ENCODE data around the gene IGF2.

IGF2 gene

DNA sequence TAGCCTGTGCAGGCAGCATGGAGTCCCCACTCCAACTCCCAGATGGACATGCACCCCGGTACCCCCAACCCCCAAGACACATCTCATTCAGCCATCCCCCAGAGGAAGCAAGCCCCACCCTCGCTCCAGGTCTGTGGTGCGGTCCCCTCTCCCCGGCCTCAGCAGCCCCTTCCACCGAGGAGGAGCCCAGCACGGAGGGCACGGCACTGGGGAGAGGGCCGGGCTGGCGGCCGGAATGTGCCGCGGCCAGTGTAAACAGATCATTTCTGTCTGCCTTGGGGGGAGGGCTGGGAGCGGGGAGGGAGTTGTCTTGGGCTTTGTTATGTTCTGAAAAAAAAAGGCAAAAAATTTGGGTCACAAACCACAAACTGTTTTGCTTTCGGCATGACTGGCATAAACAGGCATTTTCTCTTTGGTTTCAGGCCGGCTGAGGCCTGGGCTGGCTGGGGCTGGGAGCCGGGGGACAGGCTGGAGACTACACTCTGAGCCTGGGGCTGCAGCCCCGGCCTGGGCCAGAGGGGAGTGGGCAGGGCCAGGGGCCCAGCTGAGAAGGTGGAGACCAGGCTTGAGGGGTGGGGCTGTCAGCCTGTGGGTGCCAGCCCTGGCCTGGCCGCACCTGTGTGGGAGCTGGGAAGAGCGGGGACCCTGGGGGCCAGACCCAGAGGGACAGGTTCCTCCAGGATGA lies 16.8 kb downstream of the IGF2 start:
- no peak for ATAC-seq
- TF ChIP-seq, protein P1, sequence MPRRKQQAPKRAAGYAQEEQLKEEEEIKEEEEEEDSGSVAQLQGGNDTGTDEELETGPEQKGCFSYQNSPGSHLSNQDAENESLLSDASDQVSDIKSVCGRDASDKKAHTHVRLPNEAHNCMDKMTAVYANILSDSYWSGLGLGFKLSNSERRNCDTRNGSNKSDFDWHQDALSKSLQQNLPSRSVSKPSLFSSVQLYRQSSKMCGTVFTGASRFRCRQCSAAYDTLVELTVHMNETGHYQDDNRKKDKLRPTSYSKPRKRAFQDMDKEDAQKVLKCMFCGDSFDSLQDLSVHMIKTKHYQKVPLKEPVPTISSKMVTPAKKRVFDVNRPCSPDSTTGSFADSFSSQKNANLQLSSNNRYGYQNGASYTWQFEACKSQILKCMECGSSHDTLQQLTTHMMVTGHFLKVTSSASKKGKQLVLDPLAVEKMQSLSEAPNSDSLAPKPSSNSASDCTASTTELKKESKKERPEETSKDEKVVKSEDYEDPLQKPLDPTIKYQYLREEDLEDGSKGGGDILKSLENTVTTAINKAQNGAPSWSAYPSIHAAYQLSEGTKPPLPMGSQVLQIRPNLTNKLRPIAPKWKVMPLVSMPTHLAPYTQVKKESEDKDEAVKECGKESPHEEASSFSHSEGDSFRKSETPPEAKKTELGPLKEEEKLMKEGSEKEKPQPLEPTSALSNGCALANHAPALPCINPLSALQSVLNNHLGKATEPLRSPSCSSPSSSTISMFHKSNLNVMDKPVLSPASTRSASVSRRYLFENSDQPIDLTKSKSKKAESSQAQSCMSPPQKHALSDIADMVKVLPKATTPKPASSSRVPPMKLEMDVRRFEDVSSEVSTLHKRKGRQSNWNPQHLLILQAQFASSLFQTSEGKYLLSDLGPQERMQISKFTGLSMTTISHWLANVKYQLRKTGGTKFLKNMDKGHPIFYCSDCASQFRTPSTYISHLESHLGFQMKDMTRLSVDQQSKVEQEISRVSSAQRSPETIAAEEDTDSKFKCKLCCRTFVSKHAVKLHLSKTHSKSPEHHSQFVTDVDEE (CRISPR knock-in tag; IDR thresholded peaks at IDR 0.05) = no peak
- TF ChIP-seq ESRRG (CRISPR knock-in tag; IDR thresholded peaks at IDR 0.05) = no peak
- no peak for TF ChIP-seq PATZ1 (CRISPR knock-in tag; IDR thresholded peaks at IDR 0.05; ENCODE audit: borderline replicate concordance)
- TF ChIP-seq ZC3H10 (CRISPR knock-in tag; IDR thresholded peaks at IDR 0.05) = no peak
- no peak for TF ChIP-seq PPARA (CRISPR knock-in tag; IDR thresholded peaks at IDR 0.05; ENCODE audit: borderline replicate concordance)
- TF ChIP-seq ZNF8 (CRISPR knock-in tag; IDR thresholded peaks at IDR 0.05) = no peak
- no peak for TF ChIP-seq ISL1 (CRISPR knock-in tag; IDR thresholded peaks at IDR 0.05)
- TF ChIP-seq ZFP30 (CRISPR knock-in tag; IDR thresholded peaks at IDR 0.05) = no peak
- no peak for TF ChIP-seq ZFP3 (CRISPR knock-in tag; IDR thresholded peaks at IDR 0.05)
- TF ChIP-seq, protein P2, sequence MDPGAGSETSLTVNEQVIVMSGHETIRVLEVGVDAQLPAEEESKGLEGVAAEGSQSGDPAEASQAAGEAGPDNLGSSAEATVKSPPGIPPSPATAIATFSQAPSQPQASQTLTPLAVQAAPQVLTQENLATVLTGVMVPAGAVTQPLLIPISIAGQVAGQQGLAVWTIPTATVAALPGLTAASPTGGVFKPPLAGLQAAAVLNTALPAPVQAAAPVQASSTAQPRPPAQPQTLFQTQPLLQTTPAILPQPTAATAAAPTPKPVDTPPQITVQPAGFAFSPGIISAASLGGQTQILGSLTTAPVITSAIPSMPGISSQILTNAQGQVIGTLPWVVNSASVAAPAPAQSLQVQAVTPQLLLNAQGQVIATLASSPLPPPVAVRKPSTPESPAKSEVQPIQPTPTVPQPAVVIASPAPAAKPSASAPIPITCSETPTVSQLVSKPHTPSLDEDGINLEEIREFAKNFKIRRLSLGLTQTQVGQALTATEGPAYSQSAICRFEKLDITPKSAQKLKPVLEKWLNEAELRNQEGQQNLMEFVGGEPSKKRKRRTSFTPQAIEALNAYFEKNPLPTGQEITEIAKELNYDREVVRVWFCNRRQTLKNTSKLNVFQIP (CRISPR knock-in tag; IDR thresholded peaks at IDR 0.05; ENCODE audit: borderline replicate concordance, low read depth) = no peak
- no peak for TF ChIP-seq GLIS3 (CRISPR knock-in tag; IDR thresholded peaks at IDR 0.05)
- TF ChIP-seq, protein P3, sequence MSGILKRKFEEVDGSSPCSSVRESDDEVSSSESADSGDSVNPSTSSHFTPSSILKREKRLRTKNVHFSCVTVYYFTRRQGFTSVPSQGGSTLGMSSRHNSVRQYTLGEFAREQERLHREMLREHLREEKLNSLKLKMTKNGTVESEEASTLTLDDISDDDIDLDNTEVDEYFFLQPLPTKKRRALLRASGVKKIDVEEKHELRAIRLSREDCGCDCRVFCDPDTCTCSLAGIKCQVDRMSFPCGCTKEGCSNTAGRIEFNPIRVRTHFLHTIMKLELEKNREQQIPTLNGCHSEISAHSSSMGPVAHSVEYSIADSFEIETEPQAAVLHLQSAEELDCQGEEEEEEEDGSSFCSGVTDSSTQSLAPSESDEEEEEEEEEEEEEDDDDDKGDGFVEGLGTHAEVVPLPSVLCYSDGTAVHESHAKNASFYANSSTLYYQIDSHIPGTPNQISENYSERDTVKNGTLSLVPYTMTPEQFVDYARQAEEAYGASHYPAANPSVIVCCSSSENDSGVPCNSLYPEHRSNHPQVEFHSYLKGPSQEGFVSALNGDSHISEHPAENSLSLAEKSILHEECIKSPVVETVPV (CRISPR knock-in tag; IDR thresholded peaks at IDR 0.05) = no peak
- TF ChIP-seq OSR1 (CRISPR knock-in tag; IDR thresholded peaks at IDR 0.05) = no peak
- no peak for TF ChIP-seq CREB5 (CRISPR knock-in tag; IDR thresholded peaks at IDR 0.05; ENCODE audit: low read depth)
- no peak for TF ChIP-seq BACH2 (CRISPR knock-in tag; IDR thresholded peaks at IDR 0.05; ENCODE audit: borderline replicate concordance)
- TF ChIP-seq TOX (CRISPR knock-in tag; IDR thresholded peaks at IDR 0.05; ENCODE audit: borderline replicate concordance) = no peak
- no peak for TF ChIP-seq ARNTL (CRISPR knock-in tag; IDR thresholded peaks at IDR 0.05; ENCODE audit: borderline replicate concordance, low read depth)

- TF ChIP-seq SNAI2 (CRISPR knock-in tag; IDR thresholded peaks at IDR 0.05) (no peak), ARNTL (CRISPR knock-in tag; IDR thresholded peaks at IDR 0.05; ENCODE audit: borderline replicate concordance, low read depth) (no peak), ZNF565 (CRISPR knock-in tag; conservative IDR thresholded peaks at IDR 0.05; ENCODE audit: low read depth) (no peak), ZC3H10 (CRISPR knock-in tag; IDR thresholded peaks at IDR 0.05) (no peak), ZFP3 (CRISPR knock-in tag; IDR thresholded peaks at IDR 0.05) (no peak), OSR1 (CRISPR knock-in tag; IDR thresholded peaks at IDR 0.05) (no peak), PPARA (CRISPR knock-in tag; IDR thresholded peaks at IDR 0.05; ENCODE audit: borderline replicate concordance) (no peak)
- no peak for ATAC-seq
Measured at GRCh38 chr11:2121227-2122130, 17.7 kb downstream of the IGF2 start.
